HG02884 (cell line): ENCODE results near the gene CTBP2.

Experiments
- ATAC-seq: cut with Tn5 transposase; IDR thresholded peaks from one replicate; pipeline ENCODE4 v1.9.1; 2021; ENCODE audit warnings: mild to moderate bottlenecking, moderate library complexity; ENCODE audit not compliant: unreplicated experiment

The CTBP2 gene

DNA sequence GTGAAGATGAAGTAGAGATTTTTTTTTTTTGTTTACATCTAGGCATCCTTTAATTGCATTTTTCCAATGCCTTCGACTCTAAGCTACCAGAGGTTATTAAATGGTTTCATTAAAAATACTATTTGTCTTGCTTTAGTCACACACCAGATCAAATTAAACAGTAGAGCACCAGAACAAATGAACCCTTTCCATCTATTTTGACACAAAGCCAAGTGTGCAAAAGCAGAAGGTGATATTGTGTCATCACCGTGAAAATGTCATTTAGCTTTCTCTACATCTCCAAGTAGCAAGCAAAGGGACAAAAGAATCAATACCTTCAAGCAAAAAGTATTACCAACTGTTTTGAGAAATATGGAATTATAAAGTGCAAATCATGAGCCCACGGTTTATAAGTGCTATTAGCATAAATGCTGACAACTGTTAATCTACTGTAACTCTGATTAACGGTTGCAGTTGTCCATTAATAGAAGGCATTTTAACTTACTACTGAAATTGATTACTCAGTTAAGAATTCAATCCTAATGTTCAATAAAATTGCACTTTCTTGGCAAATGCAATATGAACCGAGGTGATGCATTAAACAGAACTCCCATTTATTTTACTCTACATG is 49.1 kb downstream of the CTBP2 start:
- no peak for ATAC-seq

DNA sequence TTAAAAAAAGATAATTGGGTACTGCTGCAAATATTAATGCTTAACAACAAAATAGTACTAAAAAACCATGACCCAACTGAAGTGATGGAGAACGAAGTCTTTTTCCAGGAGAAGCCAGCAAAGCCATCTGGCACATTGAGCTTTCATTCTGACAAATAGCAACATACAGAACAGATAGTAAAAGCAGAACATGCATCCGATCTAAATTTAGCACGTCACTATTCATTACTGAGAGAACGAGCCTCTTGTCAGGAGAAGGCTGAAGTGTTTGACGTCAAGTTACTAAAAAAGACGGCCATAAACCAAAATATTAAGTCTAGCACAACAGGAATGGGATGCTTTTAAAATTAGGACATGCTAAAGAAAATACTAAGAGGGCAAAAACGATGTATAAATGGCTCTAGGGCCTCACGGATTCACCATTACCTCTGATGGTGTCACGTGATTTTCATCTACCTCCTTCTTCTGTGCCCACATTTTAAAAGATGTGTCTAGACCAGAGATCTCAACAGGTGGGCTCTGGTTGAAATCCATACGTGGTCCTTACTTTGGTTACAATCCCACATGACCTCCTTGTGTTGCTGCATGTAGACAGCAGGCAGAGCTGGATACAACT is 52.3 kb downstream of the CTBP2 start:
- ATAC-seq, result no peak

DNA sequence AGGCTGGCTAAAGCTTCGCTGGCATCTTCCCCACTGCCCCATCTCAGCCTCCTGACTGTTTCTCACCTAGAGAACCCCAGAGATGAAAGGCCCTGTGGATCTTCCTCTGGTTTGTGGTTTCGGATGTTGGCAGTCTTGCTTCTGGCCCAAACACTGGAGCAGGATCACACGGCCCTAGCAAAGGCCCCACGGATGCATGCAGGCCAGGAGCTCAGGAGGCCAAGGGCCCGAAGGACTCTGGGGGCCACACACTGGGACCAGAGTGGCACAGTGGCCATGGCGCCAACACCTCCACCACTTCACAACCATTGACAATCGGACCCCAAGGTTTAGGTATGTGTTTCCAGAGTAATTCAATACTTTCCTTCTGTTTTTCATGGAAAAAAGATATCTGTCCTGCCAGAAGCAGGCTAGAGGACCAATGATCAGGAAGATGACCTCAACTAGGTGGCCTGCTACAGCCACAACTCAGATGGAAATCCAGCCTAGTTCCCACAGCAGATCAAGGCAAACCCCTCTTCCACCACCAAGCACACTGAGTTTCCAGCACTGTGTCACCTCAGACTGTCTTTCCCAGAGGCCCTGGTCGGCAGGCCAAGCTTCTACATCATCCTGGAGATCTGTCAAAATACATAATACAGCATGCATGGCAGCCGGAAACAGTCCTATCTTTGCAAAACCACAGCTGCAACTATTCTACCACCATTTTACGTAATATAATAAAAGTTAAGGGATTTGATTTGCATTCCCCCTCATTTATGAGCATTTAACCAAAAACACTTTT is 53.0 kb downstream of the CTBP2 start:
- no peak for ATAC-seq

DNA sequence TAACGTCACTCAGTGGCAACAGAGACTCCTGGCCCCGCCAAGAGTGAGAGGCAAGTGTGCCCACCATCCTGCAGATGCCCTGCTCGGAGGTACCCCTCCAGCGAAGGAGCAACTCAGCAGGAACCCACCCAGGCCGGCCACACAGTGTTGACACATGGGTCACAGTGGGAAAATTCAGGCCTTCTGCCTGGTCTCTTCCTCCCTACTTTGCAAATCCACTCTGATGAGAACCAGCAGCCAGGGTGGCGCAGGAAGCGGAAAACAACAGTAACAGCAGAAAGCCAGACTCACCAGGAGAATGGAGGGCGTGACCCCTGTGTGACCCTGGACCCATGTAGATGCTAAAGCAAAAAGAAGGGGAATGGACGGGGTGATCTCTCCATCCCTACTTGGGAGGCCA is 53.8 kb downstream of the CTBP2 start:
- no peak for ATAC-seq

- ATAC-seq, result no peak
These were observed 54.6 kb downstream of the CTBP2 start for GRCh38 chr10:125105706-125106255.

GRCh38 chr10:125105155-125105554 is 55.2 kb downstream of the CTBP2 start:
- no peak for ATAC-seq

DNA sequence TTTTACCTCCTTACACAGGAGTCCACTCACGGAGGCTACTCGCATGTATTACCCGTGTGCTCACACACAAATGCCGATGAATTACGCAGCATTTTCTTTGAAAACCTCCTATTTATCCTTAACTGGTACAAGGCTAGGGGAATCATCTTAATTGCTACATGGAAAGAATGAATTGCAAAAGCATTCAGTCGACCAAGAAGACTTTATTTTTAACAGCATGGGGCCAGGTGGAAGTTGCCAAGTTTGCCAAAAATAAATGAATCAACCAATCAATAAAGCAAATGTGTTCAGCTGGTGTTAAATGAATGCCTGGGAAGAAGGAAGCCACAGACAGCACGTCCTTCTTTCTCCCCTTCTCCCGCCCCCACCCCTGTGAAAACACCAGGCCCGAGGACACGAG is 55.8 kb downstream of the CTBP2 start:
- ATAC-seq, result no peak

GRCh38 chr10:125103924-125104323 is 56.4 kb downstream of the CTBP2 start:
- ATAC-seq, result no peak

- no peak for ATAC-seq
These were observed 56.9 kb downstream of the CTBP2 start for GRCh38 chr10:125103466-125103865.

GRCh38 chr10:125102821-125103220 is 57.5 kb downstream of the CTBP2 start:
- no peak for ATAC-seq

GRCh38 chr10:125102246-125102645 is 58.1 kb downstream of the CTBP2 start:
- no peak for ATAC-seq

- no peak for ATAC-seq
These were observed 58.8 kb downstream of the CTBP2 start for GRCh38 chr10:125101581-125101980.

GRCh38 chr10:125101049-125101448 is 59.3 kb downstream of the CTBP2 start:
- no peak for ATAC-seq

GRCh38 chr10:125097409-125098070 is 62.8 kb downstream of the CTBP2 start:
- no peak for ATAC-seq

DNA sequence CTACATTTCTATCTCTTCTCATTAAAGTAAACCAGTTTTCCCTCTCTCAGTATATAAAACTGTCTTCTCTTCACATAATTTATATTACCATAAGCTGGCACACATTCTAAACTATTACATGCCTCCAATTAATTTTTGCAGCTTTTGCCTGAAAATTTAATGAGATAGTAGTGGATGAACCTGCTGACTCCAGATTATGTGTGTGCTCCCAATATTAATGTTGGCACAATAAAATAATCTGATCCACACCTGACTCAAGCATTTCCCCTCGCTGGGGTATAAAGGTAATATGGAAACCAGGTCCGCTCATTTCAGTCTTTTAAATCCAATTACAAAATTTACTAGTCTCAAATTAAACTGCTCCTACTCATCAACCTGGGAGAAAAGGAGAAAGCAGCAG is 63.4 kb downstream of the CTBP2 start:
- no peak for ATAC-seq

DNA sequence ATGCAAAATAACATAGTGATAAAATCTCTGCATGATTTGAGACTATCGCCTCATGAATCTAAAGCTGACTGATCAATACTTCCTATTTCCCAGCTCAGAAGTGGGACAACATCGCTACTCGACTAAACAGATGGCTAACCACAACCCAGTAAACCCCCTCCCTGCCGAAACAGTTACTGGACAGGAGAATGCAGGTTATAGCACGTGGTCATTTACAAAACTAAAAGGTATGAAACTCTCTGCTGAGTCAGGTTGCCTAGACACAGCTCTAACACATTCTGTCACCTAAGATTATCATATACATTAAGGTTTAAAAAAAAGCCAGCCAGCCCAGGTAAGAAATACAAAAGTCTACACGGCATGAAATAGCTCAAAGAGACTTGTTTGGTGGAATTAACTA is 64.0 kb downstream of the CTBP2 start:
- ATAC-seq, result no peak

DNA sequence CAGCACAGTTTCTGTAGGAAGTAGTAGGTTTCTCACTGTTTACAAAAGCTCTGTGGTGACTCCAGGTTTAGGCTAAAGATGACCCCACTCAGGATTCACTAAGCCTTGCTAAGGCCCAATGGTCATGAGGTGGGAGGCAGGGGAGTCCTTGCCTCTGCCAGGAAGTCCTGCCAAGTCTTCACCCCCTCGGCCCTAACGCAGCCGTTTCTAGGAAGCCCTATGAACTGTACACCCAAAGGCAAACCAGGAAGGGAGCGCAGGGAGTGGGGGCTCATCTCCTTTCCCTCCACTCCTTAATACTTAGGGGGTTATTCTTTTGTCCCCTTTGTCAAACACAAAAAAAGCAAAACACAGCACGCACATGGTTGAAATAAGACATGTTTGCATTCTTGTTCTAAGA is 64.6 kb downstream of the CTBP2 start:
- no peak for ATAC-seq

DNA sequence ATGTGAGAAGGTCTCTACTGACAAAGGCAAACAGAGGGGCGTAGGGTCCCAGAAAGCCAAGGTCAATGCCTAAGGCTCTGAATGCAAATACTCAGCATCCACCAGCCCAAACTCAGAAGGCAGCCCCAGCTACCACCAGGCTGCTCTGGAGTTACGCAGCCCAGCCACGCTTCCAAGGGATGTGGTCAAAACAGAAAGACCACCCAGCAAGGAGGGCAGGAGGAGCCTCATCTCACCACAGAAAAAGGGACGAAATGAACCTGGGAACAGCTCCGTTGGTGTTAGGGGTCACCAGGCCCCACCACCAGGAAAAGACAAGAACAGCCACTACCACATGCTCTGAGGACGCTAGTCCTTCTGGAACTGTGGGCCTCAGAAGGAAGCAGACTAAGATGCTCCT is 65.1 kb downstream of the CTBP2 start:
- no peak for ATAC-seq

DNA sequence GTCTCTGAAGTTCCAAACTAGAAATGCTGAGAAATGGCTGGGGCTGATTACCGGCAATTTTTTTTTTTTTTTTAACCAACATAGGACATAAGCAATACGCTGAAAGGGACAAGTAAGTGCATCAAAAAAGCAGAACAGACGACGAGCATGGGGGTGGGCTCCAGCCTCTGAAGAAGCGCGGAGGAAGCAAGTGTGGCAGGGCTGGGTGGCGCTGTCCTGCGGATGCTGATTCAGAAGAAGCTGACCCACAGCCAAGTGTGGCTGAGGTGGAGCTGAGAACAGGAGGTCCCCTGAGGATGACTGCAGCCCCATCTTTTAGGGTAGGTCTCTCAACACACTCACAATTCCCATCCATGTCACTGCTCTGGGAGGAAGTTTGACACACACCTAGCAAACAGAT is 65.6 kb downstream of the CTBP2 start:
- no peak for ATAC-seq

DNA sequence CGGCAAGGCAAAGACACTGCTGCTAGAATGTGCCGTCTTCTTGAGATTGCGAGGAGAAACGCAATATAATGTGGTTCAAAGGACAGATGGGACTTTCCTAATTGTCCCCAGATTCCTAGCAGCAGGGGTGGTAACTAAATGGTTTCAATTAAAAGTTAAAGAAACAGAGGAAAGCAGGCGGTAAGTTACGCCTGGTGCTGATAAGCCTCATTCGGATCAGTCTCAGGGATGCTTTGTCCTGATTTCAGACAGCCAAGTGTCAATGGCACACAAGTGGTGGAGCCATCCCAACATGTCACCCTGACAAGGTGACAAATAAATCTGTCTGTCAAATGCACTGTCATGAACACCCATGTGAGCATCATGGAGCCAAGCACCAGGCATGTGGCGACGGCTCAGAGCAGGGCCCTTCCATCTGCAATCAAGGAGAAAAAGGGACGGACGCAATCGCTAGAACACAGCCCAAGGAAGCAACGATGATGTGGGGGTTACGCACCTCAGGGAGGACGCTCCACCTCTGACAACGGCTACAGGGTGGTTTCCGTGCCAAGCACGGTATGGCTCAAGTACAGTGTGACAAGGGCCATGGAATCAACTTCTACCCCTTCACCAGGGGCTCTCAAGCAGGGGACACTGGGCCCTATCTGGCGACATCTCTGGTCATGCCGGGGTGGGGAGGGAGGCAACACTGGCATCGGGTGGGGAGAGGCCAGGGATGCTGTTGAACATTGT is 66.2 kb downstream of the CTBP2 start:
- ATAC-seq, result no peak
